Spinal cord (tissue), 10 donors: ENCODE results near the gene MRPL49. TPM values are rescaled to one million over a fixed set of nuclear protein-coding genes. Genes with fewer than 3 reads are reported as not detected.

Experiments used
- DNase-seq, 6 donors: peaks; one replicate each; pipeline versions ENCODE4 v3.0.0 to v3.0.0-alpha.2; 2013 to 2015; ENCODE audit warnings: low spot score in 6 of 6, low read depth in 4 of 6
- H3K27ac ChIP-seq: one replicate; pipeline ENCODE4 v1.5.1; 2013; ENCODE audit warnings: low read depth, low read length, control low read depth
- H3K27me3 ChIP-seq: one replicate; pipeline ENCODE4 v1.6.1; 2013; ENCODE audit warnings: low read length; ENCODE audit not compliant: control insufficient read depth, insufficient read depth
- H3K36me3 ChIP-seq: one replicate; pipeline ENCODE4 v1.6.1; 2013; ENCODE audit warnings: low read length; ENCODE audit not compliant: control insufficient read depth, insufficient read depth
- H3K4me1 ChIP-seq: one replicate; pipeline ENCODE4 v1.6.1; 2013; ENCODE audit warnings: low read length; ENCODE audit not compliant: control insufficient read depth, insufficient read depth
- H3K4me3 ChIP-seq: one replicate; pipeline ENCODE4 v1.5.1; 2013; ENCODE audit warnings: low read depth, low read length, control low read depth
- H3K9me3 ChIP-seq: one replicate; pipeline ENCODE4 v1.6.1; 2013; ENCODE audit warnings: low read length; ENCODE audit not compliant: control insufficient read depth, insufficient read depth
- WGBS: methylation state at CpG from one replicate; pipeline ENCODE4 v1.1.5; 2013; ENCODE audit warnings: missing lambda C conversion rate; ENCODE audit not compliant: insufficient coverage; 5-methylcytosine and 5-hydroxymethylcytosine counted together
- polyA plus RNA-seq, 2 donors: library from polyadenylated mRNA; unstranded; fragments of 120-200 nt; gene quantifications; one replicate each; pipeline ENCODE4 v1.2.1, GENCODE V29; 2013; ENCODE audit not compliant: insufficient read length in 2 of 2
- total RNA-seq, 2 donors: library from RNA; depleted of rRNA in 1 of 2; stranded (reverse); fragments of 120-200 nt in 1 of 2; fragments of >200 nt in 1 of 2; gene quantifications; one replicate each; pipeline versions ENCODE4 v1.2.3 to v1.2.4, GENCODE V29; 2013 to 2014
- donor health status: healthy.

Gene MRPL49
- total and polyA plus RNA-seq, 4 donors, result 36.7 to 55.3 (median 43.8) TPM

DNA sequence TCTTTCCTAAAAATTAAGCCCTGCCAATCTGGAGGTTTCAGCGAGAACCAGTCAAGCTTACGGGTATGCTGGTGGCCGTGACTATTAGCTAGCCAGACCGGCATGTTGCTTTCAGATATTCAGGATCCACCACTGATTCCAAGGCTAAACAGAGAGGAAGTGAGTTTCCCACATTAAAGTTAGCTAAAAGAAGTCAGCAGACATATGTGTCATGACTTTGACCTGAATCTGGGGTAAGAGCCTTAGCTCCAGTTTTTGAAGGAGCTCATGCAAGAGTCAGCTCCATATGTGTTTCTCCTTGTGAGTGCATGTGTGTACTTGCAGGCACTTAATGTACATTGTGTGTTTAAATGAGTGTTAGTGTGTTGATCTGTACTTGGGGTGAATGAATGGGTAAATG, 36.7 kb upstream of the MRPL49 start:
- H3K4me3 ChIP-seq, result no peak overlapping the region
- 96% methylated on average over 4 of the region's 4 CpGs for WGBS

DNA sequence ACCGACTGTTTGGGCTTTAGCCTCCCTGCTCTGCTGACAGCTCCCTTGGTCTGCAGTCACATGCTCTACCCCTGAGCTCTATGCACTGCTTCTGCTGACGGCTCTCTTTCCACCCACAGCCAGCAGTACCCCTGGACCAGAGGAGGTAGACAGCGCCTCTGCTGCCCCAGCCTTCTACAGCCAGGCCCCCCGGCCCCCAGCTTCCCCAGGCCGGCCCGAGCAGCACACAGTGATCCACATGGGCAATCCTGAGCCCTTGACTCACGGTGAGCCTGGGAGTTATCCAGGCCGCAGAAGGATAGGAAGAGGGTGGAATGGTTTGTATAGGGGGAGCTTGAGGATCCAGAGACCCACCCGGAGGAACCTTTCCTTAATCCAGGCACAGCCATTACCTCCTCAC, 35.3 kb upstream of the MRPL49 start:
- Histone ChIP-seq H3K27me3 (no peaks in the 10 kb centered on the region), H3K4me3 (no peak overlapping the region), H3K36me3 (peaks cover 47% of the 10 kb centered on the region), H3K9me3 (no peaks in the 10 kb centered on the region), H3K27ac (no peak overlapping the region), H3K4me1 (peaks cover 24% of the 10 kb centered on the region)
- 100% methylated on average over 4 of the region's 9 CpGs for WGBS
- DNase-seq, result no peak

More for the DNA sequence above, 36.7 kb upstream of the MRPL49 start:
- peaks cover 45% of the 10 kb centered on the region for H3K36me3 ChIP-seq
- no peak overlapping the region for H3K27ac ChIP-seq
- no peak for DNase-seq
- no peaks in the 10 kb centered on the region for H3K9me3 ChIP-seq
- H3K4me1 ChIP-seq, result peaks cover 24% of the 10 kb centered on the region
- H3K27me3 ChIP-seq, result no peaks in the 10 kb centered on the region

DNA sequence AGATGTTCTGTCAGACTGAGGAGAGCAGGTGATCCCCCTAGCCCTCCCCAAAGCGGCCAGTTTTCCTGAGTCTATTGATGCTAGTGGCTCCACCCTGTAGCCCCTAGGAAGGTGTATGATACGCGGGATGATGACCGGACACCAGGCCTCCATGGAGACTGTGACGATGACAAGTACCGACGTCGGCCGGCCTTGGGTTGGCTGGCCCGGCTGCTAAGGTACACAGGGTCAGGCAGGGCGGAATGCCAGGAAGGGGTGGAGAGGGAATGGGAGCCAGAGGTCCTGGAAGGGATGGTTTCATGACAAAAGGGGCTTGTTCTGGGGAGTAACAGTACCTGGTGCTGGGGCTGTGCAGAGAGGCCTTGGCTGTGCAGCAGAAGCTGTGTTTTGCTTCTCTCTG, 34.9 kb upstream of the MRPL49 start:
- 95% methylated on average over 11 of the region's 11 CpGs for WGBS
- H3K4me1 ChIP-seq, result peaks cover 24% of the 10 kb centered on the region
- no peaks in the 10 kb centered on the region for H3K9me3 ChIP-seq
- H3K27ac ChIP-seq, result no peak overlapping the region
- DNase-seq, result no peak
- H3K27me3 ChIP-seq, result no peaks in the 10 kb centered on the region
- peaks cover 47% of the 10 kb centered on the region for H3K36me3 ChIP-seq
- H3K4me3 ChIP-seq, result no peak overlapping the region

DNA sequence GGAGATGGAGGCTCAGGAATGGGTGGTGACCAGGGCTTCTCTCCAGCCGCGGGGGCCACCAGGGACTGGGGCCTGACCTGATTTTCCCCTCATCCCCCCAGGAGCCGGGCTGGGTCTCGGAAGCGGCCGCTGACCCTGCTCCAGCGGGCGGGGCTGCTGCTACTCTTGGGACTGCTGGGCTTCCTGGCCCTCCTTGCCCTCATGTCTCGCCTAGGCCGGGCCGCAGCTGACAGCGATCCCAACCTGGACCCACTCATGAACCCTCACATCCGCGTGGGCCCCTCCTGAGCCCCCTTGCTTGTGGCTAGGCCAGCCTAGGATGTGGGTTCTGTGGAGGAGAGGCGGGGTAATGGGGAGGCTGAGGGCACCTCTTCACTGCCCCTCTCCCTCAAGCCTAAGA, 34.3 kb upstream of the MRPL49 start:
- H3K36me3 ChIP-seq, result peaks cover 47% of the 10 kb centered on the region
- no peaks in the 10 kb centered on the region for H3K9me3 ChIP-seq
- H3K4me1 ChIP-seq, result peaks cover 20% of the 10 kb centered on the region
- no peak overlapping the region for H3K4me3 ChIP-seq
- no peak for DNase-seq
- 96% methylated on average over 8 of the region's 15 CpGs for WGBS
- no peaks in the 10 kb centered on the region for H3K27me3 ChIP-seq
- H3K27ac ChIP-seq, result no peak overlapping the region

DNA sequence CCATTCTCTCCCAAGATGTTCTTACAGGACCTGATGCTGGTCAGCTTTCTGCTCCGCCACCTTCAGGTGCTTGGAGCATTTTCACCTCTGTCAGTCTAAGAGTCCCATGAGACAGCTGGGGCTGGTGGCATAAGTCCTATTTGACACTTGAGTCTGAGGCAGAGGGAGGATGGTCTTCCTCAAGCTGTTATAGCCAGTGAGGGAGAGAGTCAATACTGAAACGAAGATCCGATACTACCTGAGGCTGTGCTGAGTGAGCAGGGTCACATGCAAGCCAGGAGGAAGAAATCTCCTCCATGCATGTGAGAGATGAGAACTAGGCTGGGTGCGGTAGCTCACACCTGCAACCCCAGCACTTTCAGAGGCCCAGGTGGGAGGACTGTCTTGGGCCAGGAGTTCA, 32.5 kb upstream of the MRPL49 start:
- Histone ChIP-seq H3K9me3 (no peaks in the 10 kb centered on the region), H3K27me3 (no peaks in the 10 kb centered on the region), H3K4me3 (no peak overlapping the region), H3K4me1 (peaks cover 8% of the 10 kb centered on the region), H3K27ac (no peak overlapping the region), H3K36me3 (peaks cover 47% of the 10 kb centered on the region)
- WGBS, result 86% methylated on average over 4 of the region's 4 CpGs
- DNase-seq, result no peak

DNA sequence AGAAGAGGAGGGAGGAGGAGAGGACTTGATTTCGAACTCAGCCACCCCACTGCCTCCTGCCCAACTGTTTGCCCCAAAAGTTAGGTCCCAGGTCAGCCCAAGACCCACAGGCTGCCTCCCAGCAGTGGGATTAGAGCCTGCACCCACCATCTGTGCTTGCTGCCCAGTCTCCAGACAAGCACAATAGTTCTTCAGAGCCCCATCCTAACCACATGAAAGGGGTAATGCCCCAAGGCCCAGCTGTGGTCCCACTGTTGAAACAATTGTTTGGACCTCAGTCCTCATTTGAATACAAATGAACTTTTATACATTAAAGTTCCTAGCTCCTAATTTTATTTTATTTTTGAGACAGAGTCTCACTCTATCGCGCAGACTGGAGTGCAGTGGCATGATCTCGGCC, 31.5 kb upstream of the MRPL49 start:
- peaks cover 4% of the 10 kb centered on the region for H3K4me1 ChIP-seq
- no peak for DNase-seq
- peaks cover 43% of the 10 kb centered on the region for H3K36me3 ChIP-seq
- H3K27me3 ChIP-seq, result no peaks in the 10 kb centered on the region
- no peaks in the 10 kb centered on the region for H3K9me3 ChIP-seq
- no peak overlapping the region for H3K27ac ChIP-seq
- H3K4me3 ChIP-seq, result no peak overlapping the region
- 100% methylated on average over 3 of the region's 4 CpGs for WGBS

DNA sequence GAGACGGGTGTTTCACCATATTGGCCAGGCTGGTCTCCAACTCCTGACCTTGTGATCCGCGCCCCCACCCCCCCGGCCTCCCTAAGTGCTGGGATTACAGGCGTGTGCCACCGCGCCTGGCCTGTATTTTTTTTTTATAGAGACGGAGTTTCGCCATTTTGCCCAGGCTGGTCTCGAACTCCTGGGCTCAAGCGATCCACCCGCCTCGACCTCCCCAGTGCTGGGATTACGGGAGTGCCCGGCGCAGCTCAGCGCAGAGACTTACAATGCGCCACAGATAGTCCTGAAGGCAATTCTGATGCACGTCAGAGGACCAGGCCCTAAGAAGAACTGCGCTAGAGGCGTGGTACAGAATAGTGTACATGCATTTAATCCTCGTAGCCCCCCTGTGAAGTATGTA, 26.7 kb upstream of the MRPL49 start:
- H3K36me3 ChIP-seq, result peaks cover 13% of the 10 kb centered on the region
- peak overlapping the region; percentile 86 for H3K4me3 ChIP-seq
- no peaks in the 10 kb centered on the region for H3K27me3 ChIP-seq
- WGBS, result 70% methylated on average over 22 of the region's 22 CpGs
- DNase-seq, result no peak
- H3K27ac ChIP-seq, result peak overlapping the region; percentile 87
- H3K4me1 ChIP-seq, result peaks cover 19% of the 10 kb centered on the region
- H3K9me3 ChIP-seq, result no peaks in the 10 kb centered on the region

- Histone ChIP-seq H3K27ac (peak within 1 kb of the TSS; percentile 87), H3K36me3 (peaks cover 10% of the 10 kb centered on the region), H3K9me3 (no peaks in the 10 kb centered on the region), H3K4me3 (peak within 1 kb of the TSS; percentile 86), H3K27me3 (no peaks in the 10 kb centered on the region), H3K4me1 (peaks cover 19% of the 10 kb centered on the region)
- DNase-seq, result peak; percentile 78 to 98 (median 88)
- WGBS, result under 1% methylated on average over 45 of the region's 52 CpGs
Observed at GRCh38 chr11:65095974-65096806, 25.9 kb upstream of the MRPL49 start, which contains the start of gene VPS51. Gene VPS51, plus strand, starts transcription at chr11:65096214. Its CDS starts 37 bp downstream, at chr11:65096251.

DNA sequence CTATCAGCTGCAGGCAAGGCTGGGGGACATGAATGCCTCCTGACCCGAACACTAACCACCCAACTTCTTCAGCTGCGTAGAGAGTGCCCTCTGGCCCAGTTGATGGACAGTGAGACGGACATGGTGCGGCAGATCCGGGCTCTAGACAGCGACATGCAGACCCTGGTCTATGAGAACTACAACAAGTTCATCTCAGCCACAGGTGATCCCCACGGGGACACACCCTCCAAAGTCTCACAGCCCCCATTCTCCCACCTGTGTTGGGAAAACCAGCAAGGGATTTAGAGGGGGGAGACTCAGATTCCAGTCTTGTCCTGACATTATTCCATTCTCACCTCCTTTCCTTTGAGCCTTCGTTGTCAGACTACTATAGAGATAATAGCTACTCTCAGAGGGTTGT, 25.2 kb upstream of the MRPL49 start:
- DNase-seq, result no peak
- H3K27ac ChIP-seq, result peak overlapping the region; percentile 87
- no peaks in the 10 kb centered on the region for H3K27me3 ChIP-seq
- H3K4me1 ChIP-seq, result peaks cover 26% of the 10 kb centered on the region
- H3K9me3 ChIP-seq, result no peaks in the 10 kb centered on the region
- peaks cover 10% of the 10 kb centered on the region for H3K36me3 ChIP-seq
- WGBS, result 40% methylated on average over 1 of the region's 8 CpGs
- H3K4me3 ChIP-seq, result peak overlapping the region; percentile 86
